DMS114 treated with DMSO at 0.1 percent for 48 hours (cell line): ENCODE measurements around the gene FDXR.
"Not testable (repeated sequence)": the region's sequence is repeated elsewhere in the genome, so short reads cannot be mapped to it uniquely, and the experiment has no call there.

Experiments
- DNase-seq: peaks from one replicate; lab custom pipeline; 2025; ENCODE audit not compliant: unreplicated experiment; lab: John Stamatoyannopoulos, UW

The FDXR gene

GRCh38 chr17:74872313-74873036 lies at the start of gene FDXR:
TSS of gene FDXR (minus strand) at chr17:74872994. CDS start at chr17:74872944, 50 bp downstream.
- DNase-seq, result no peak

- DNase-seq, result no peak
Measured at GRCh38 chr17:74922172-74922571, 49.4 kb upstream of the FDXR start.

- DNase-seq, result no peak
Measured at GRCh38 chr17:74921769-74922168, 49.0 kb upstream of the FDXR start.

GRCh38 chr17:74921026-74921681 lies 48.4 kb upstream of the FDXR start:
- no peak for DNase-seq

- DNase-seq, result no peak
Measured at GRCh38 chr17:74920642-74921025, 47.8 kb upstream of the FDXR start.

- no peak for DNase-seq
Measured at GRCh38 chr17:74920306-74920620, 47.5 kb upstream of the FDXR start.

- no peak for DNase-seq
Measured at GRCh38 chr17:74919440-74920305, 46.9 kb upstream of the FDXR start.

- no peak for DNase-seq
Measured at GRCh38 chr17:74918906-74919305, 46.1 kb upstream of the FDXR start.

GRCh38 chr17:74917430-74917829 lies 44.6 kb upstream of the FDXR start:
- no peak for DNase-seq

- no peak for DNase-seq
Measured at GRCh38 chr17:74916851-74917199, 44.0 kb upstream of the FDXR start.

- DNase-seq, result no peak
Measured at GRCh38 chr17:74916136-74916850, 43.5 kb upstream of the FDXR start.

GRCh38 chr17:74911423-74911822 lies 38.6 kb upstream of the FDXR start:
- not testable (repeated sequence) for DNase-seq

GRCh38 chr17:74909097-74909496 lies 36.3 kb upstream of the FDXR start:
- DNase-seq, result not testable (repeated sequence)

GRCh38 chr17:74907012-74907411 lies 34.2 kb upstream of the FDXR start:
- DNase-seq, result no peak

- not testable (repeated sequence) for DNase-seq
Measured at GRCh38 chr17:74906214-74906793, 33.5 kb upstream of the FDXR start.

- no peak for DNase-seq
Measured at GRCh38 chr17:74904687-74905409, 32.1 kb upstream of the FDXR start.

GRCh38 chr17:74903671-74904070 lies 30.9 kb upstream of the FDXR start:
- DNase-seq, result no peak

- no peak for DNase-seq
Measured at GRCh38 chr17:74903034-74903433, 30.2 kb upstream of the FDXR start.

GRCh38 chr17:74901353-74902135 lies 28.8 kb upstream of the FDXR start:
- no peak for DNase-seq

GRCh38 chr17:74900208-74900607 lies 27.4 kb upstream of the FDXR start:
- DNase-seq, result no peak
